ENCODE measurements around the gene GRK5. TPM values are rescaled to one million over a fixed set of nuclear protein-coding genes. Genes with fewer than 3 reads are reported as not detected.

The GRK5 gene
- total RNA-seq, 4 donors from 2014 or later: 6.0 to 111 (median 9.5) TPM

- DNase-seq: no peak
- in situ Hi-C loops (cut with MboI; ENCODE audit: low pct_ligation_motif_present in 1 of 4, low pct_unique_long_range_greater_than_20kb in 1 of 4, low sequenced_read_pairs in 3 of 4): no loop called here
- Histone ChIP-seq H3K27me3 (no peaks in the 10 kb centered on the region), H3K4me1 (no peaks in the 10 kb centered on the region), H3K4me3 (no peak overlapping the region), H3K9me3 (no peaks in the 10 kb centered on the region), H3K27ac (no peak overlapping the region), H3K36me3 (peaks cover 0 to 3% (median 0%) of the 10 kb centered on the region in 4 donors)
- 83 to 100% methylated on average over 1 to 14 of the region's 16 CpGs for WGBS, 2 donors (ENCODE audit: low coverage in 1 of 2)
- no peak for TF ChIP-seq EP300 (IDR thresholded peaks at IDR 0.05; ENCODE audit: low read depth)
- TF ChIP-seq POLR2AphosphoS5 (IDR thresholded peaks at IDR 0.05): no peak
- TF ChIP-seq CTCF (IDR thresholded peaks at IDR 0.05): no peak
- no peak for TF ChIP-seq POLR2A (IDR thresholded peaks at IDR 0.05)
- intact Hi-C loops (cut with DNase I; ENCODE audit: low total_unique reads): no loop called here
These were observed 243.4 kb downstream of the GRK5 start for GRCh38 chr10:119450606-119451299.

- Histone ChIP-seq H3K27ac (no peak overlapping the region), H3K9me3 (no peaks in the 10 kb centered on the region), H3K4me1 (no peaks in the 10 kb centered on the region), H3K4me3 (no peak overlapping the region), H3K36me3 (peaks cover 0 to 3% (median 0%) of the 10 kb centered on the region in 4 donors), H3K27me3 (no peaks in the 10 kb centered on the region)
- intact Hi-C loops (cut with DNase I; ENCODE audit: low total_unique reads) (no loop called here), in situ Hi-C loops (cut with MboI; ENCODE audit: low pct_ligation_motif_present in 1 of 4, low pct_unique_long_range_greater_than_20kb in 1 of 4, low sequenced_read_pairs in 3 of 4) (no loop called here)
- 95 to 100% methylated on average over 2 to 16 of the region's 16 CpGs for WGBS, 2 donors (ENCODE audit: low coverage in 1 of 2)
- TF ChIP-seq EP300 (IDR thresholded peaks at IDR 0.05; ENCODE audit: low read depth) (no peak), POLR2A (IDR thresholded peaks at IDR 0.05) (no peak), CTCF (IDR thresholded peaks at IDR 0.05) (no peak), POLR2AphosphoS5 (IDR thresholded peaks at IDR 0.05) (no peak)
- no peak for DNase-seq
These were observed 244.0 kb downstream of the GRK5 start for GRCh38 chr10:119451300-119451896.

DNA sequence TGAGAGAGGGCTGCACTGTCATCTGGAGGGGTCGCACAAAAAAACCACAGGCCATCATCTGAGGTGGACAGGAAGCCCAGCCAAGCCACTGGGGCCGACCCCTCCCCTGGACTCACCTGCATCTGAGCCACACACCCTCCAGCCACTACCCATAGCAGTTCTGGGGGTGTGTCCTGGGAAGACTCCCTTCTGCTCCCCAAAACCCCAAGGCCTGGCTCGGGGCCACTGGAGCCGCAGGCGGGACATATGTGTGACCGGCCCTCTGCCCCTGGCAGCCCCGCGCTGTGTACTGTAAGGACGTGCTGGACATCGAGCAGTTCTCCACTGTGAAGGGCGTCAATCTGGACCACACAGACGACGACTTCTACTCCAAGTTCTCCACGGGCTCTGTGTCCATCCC, 245.0 kb downstream of the GRK5 start:
- 91% methylated on average over 14 of the region's 14 CpGs; no CpG with 5 or more reads in 1 of the 2 donors for WGBS, 2 donors (ENCODE audit: low coverage in 1 of 2)
- in situ Hi-C loops (cut with MboI; ENCODE audit: low pct_ligation_motif_present in 1 of 4, low pct_unique_long_range_greater_than_20kb in 1 of 4, low sequenced_read_pairs in 3 of 4): no loop called here
- Histone ChIP-seq H3K27me3 (no peaks in the 10 kb centered on the region), H3K27ac (no peak overlapping the region), H3K4me3 (no peak overlapping the region), H3K4me1 (no peaks in the 10 kb centered on the region), H3K9me3 (no peaks in the 10 kb centered on the region), H3K36me3 (peaks cover 0 to 3% (median 0%) of the 10 kb centered on the region in 4 donors)
- TF ChIP-seq CTCF (IDR thresholded peaks at IDR 0.05) (no peak), POLR2A (IDR thresholded peaks at IDR 0.05) (no peak), POLR2AphosphoS5 (IDR thresholded peaks at IDR 0.05) (no peak), EP300 (IDR thresholded peaks at IDR 0.05; ENCODE audit: low read depth) (no peak)
- intact Hi-C loops (cut with DNase I; ENCODE audit: low total_unique reads): no loop called here
- no peak for DNase-seq

- H3K9me3 ChIP-seq: no peaks in the 10 kb centered on the region
- in situ Hi-C loops (cut with MboI; ENCODE audit: low pct_ligation_motif_present in 1 of 4, low pct_unique_long_range_greater_than_20kb in 1 of 4, low sequenced_read_pairs in 3 of 4) (no loop called here), intact Hi-C loops (cut with DNase I; ENCODE audit: low total_unique reads) (no loop called here)
- peaks cover 0 to 3% (median 0%) of the 10 kb centered on the region in 4 donors for H3K36me3 ChIP-seq
- WGBS, 2 donors (ENCODE audit: low coverage in 1 of 2): 91% methylated on average over 11 of the region's 11 CpGs; no CpG with 5 or more reads in 1 of the 2 donors
- H3K27ac ChIP-seq: no peak overlapping the region
- no peak overlapping the region for H3K4me3 ChIP-seq
- no peaks in the 10 kb centered on the region for H3K27me3 ChIP-seq
- no peak for DNase-seq
- no peaks in the 10 kb centered on the region for H3K4me1 ChIP-seq
- TF ChIP-seq CTCF (IDR thresholded peaks at IDR 0.05) (no peak), POLR2AphosphoS5 (IDR thresholded peaks at IDR 0.05) (no peak), EP300 (IDR thresholded peaks at IDR 0.05; ENCODE audit: low read depth) (no peak), POLR2A (IDR thresholded peaks at IDR 0.05) (no peak)
These were observed 245.9 kb downstream of the GRK5 start for GRCh38 chr10:119453313-119453712.
